HFFc6 (cell line): ENCODE data around the gene RALGPS2. TPM values are rescaled to one million over a fixed set of nuclear protein-coding genes. Genes with fewer than 3 reads are reported as not detected.

Source experiments
- DNase-seq: peaks from one replicate; pipeline ENCODE4 v3.0.0-alpha.2; 2018
- H3K27ac Mint-ChIP-seq: 2 replicates; pipeline ENCODE4 v1.8.0; 2020; ENCODE audit warnings: mild to moderate bottlenecking, mixed read lengths
- H3K27me3 Mint-ChIP-seq: 2 replicates; pipeline ENCODE4 v1.8.0; 2021; ENCODE audit warnings: mild to moderate bottlenecking, moderate library complexity, mixed read lengths; ENCODE audit not compliant: insufficient read depth
- H3K36me3 Mint-ChIP-seq: 2 replicates; pipeline ENCODE4 v1.8.0; 2021; ENCODE audit warnings: low read depth, mixed read lengths
- H3K4me1 Mint-ChIP-seq: 2 replicates; pipeline ENCODE4 v1.8.0; 2020; ENCODE audit warnings: low read depth, mixed read lengths
- H3K4me3 Mint-ChIP-seq: 2 replicates; pipeline ENCODE4 v1.8.0; 2020; ENCODE audit warnings: mild to moderate bottlenecking, moderate library complexity, mixed read lengths
- H3K9me3 Mint-ChIP-seq: 2 replicates; pipeline ENCODE4 v1.8.0; 2020; ENCODE audit warnings: mild to moderate bottlenecking, mixed read lengths
- total RNA-seq, 6 experiments: library from RNA; stranded (reverse); fragmentation: NEBNext Ultra II Directional; extraction: Animal tissue kit (Norgen Biotek cat#: 25700); gene quantifications; 2 replicates in 1 of 6; 3 replicates in 5 of 6; pipeline ENCODE4 v1.2.3, GENCODE V29; 2021
- TF ChIP-seq, protein P1 (sequence below): fragments of 200-600 bp; sonication (generic); IDR thresholded peaks from 2 replicates; pipeline ENCODE4 v1.5.0; 2021; ENCODE audit warnings: antibody characterized with exemption, mild to moderate bottlenecking

RALGPS2 gene
- total RNA-seq, 6 experiments from 2014 or later: 41.5 to 59.2 (median 48.9) TPM

- DNase-seq: no peak
- no peaks in the 10 kb centered on the region for H3K4me1 Mint-ChIP-seq
Measured at GRCh38 chr1:178961868-178962267, 236.8 kb downstream of the RALGPS2 start.

GRCh38 chr1:178962853-178963711 is 238.0 kb downstream of the RALGPS2 start:
- H3K4me1 Mint-ChIP-seq: no peaks in the 10 kb centered on the region
- H3K27me3 Mint-ChIP-seq: peaks cover 11% of the 10 kb centered on the region
- peaks cover 7% of the 10 kb centered on the region; the same call in 1 of the 2 replicates for H3K9me3 Mint-ChIP-seq
- no peak overlapping the region for H3K27ac Mint-ChIP-seq
- no peak overlapping the region for H3K4me3 Mint-ChIP-seq
- TF ChIP-seq, protein P1, sequence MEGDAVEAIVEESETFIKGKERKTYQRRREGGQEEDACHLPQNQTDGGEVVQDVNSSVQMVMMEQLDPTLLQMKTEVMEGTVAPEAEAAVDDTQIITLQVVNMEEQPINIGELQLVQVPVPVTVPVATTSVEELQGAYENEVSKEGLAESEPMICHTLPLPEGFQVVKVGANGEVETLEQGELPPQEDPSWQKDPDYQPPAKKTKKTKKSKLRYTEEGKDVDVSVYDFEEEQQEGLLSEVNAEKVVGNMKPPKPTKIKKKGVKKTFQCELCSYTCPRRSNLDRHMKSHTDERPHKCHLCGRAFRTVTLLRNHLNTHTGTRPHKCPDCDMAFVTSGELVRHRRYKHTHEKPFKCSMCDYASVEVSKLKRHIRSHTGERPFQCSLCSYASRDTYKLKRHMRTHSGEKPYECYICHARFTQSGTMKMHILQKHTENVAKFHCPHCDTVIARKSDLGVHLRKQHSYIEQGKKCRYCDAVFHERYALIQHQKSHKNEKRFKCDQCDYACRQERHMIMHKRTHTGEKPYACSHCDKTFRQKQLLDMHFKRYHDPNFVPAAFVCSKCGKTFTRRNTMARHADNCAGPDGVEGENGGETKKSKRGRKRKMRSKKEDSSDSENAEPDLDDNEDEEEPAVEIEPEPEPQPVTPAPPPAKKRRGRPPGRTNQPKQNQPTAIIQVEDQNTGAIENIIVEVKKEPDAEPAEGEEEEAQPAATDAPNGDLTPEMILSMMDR: no peak
- peaks cover 4% of the 10 kb centered on the region; the same call in 1 of the 2 replicates for H3K36me3 Mint-ChIP-seq
- no peak for DNase-seq

More at GRCh38 chr1:178961868-178962267, 236.8 kb downstream of the RALGPS2 start:
- TF ChIP-seq, protein P1: no peak
- Mint-ChIP-seq H3K4me3 (no peak overlapping the region), H3K27me3 (peaks cover 11% of the 10 kb centered on the region), H3K36me3 (peaks cover 4% of the 10 kb centered on the region; the same call in 1 of the 2 replicates), H3K9me3 (peaks cover 7% of the 10 kb centered on the region; the same call in 1 of the 2 replicates), H3K27ac (no peak overlapping the region)

DNA sequence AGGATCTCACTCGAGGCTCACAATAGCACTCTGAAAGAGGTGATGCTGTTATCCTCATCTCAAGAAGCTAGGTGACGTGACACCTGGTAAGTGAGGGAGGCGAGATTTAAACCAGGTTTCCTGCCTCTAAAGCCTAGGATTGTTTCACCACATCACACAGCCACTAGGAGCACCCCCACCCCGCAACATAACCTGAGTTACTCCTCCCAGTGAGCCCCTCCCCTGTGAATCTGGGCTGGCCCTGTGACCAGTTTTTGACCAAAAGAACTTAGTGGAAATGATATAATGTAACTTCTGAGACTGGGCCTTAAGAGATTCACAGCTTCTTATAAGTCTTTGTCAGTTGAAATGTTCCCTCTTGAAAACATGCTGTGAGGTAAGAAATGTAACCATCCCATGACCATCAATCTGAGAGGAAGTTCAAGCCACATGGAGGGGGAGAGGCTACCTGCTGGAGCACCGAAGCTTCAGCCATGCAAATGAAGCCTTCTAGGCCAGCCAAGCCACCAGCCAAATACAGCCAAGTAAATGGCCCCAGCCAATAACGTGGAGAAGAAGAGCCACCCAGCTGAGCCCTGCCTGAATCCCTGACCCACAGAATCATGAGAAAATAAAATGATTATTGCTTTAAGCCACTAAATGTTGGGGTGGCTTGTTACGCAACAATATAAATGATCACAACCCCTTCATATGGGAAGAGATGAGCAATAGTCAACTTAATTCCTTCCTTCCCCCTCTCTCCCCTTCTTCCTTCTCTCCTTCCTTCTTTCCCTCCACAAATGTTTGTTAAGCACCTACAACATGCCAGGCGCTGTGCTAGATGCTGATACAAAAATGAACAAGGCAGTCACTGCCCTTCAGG is 239.7 kb downstream of the RALGPS2 start:
- no peak overlapping the region for H3K4me3 Mint-ChIP-seq
- DNase-seq: no peak
- H3K9me3 Mint-ChIP-seq: peaks cover 7% of the 10 kb centered on the region; the same call in 1 of the 2 replicates
- H3K36me3 Mint-ChIP-seq: peaks cover 4% of the 10 kb centered on the region; the same call in 1 of the 2 replicates
- H3K27ac Mint-ChIP-seq: no peak overlapping the region
- no peaks in the 10 kb centered on the region for H3K4me1 Mint-ChIP-seq
- peaks cover 10% of the 10 kb centered on the region for H3K27me3 Mint-ChIP-seq
- TF ChIP-seq, protein P1: no peak

GRCh38 chr1:178966312-178966711 is 241.3 kb downstream of the RALGPS2 start:
- no peaks in the 10 kb centered on the region for H3K4me1 Mint-ChIP-seq
- peaks cover 4% of the 10 kb centered on the region; the same call in 1 of the 2 replicates for H3K36me3 Mint-ChIP-seq
- H3K9me3 Mint-ChIP-seq: peaks cover 7% of the 10 kb centered on the region; the same call in 1 of the 2 replicates
- DNase-seq: no peak
- H3K4me3 Mint-ChIP-seq: no peak overlapping the region
- H3K27ac Mint-ChIP-seq: no peak overlapping the region
- TF ChIP-seq, protein P1: no peak
- H3K27me3 Mint-ChIP-seq: peaks cover 4% of the 10 kb centered on the region

GRCh38 chr1:178969226-178969987 is 244.4 kb downstream of the RALGPS2 start:
- H3K4me1 Mint-ChIP-seq: no peaks in the 10 kb centered on the region; the same call in 1 of the 2 replicates
- peaks cover 17% of the 10 kb centered on the region for H3K27me3 Mint-ChIP-seq
- peaks cover 7% of the 10 kb centered on the region; the same call in 1 of the 2 replicates for H3K9me3 Mint-ChIP-seq
- TF ChIP-seq, protein P1: no peak
- H3K4me3 Mint-ChIP-seq: no peak overlapping the region
- no peak for DNase-seq
- no peak overlapping the region for H3K27ac Mint-ChIP-seq
- H3K36me3 Mint-ChIP-seq: peaks cover 4% of the 10 kb centered on the region; the same call in 1 of the 2 replicates
